CD4-positive, alpha-beta T cell (primary cell): Measurements from ENCODE around the gene SLC22A6. TPM values are rescaled to one million over a fixed set of nuclear protein-coding genes. Genes with fewer than 3 reads are reported as not detected.

Experiments used
- ATAC-seq: fragments of 200-7000 bp; cut with Tn5 transposase; one replicate; pipeline ENCODE4 v1.10.0; 2022; ENCODE audit warnings: mild to moderate bottlenecking; ENCODE audit not compliant: poor library complexity
- CTCF ChIA-PET: fragments of 350-600 bp; sonication (Branson Sonifier 250); formaldehyde crosslinking; loops from one replicate; lab custom pipeline; 2021; ENCODE audit warnings: antibody characterized with exemption, inconsistent platforms; lab: Charles Lee
- POLR2A ChIA-PET: fragments of 350-600 bp; sonication (Branson Sonifier 250); formaldehyde crosslinking; loops from one replicate; lab custom pipeline; 2021; ENCODE audit warnings: antibody characterized with exemption, inconsistent platforms; lab: Charles Lee
- DNase-seq, 14 experiments: peaks; one replicate each; pipeline ENCODE4 v3.0.0-alpha.2; 2013 to 2020; ENCODE audit warnings: mixed read lengths in 2 of 14
- H3K27ac ChIP-seq, 2 donors: one replicate each; pipeline versions ENCODE4 v1.5.1 to v1.7.0; 2013; ENCODE audit warnings: low read length in 2 of 2, low read depth in 1 of 2, mild to moderate bottlenecking in 1 of 2
- H3K27me3 ChIP-seq, 2 experiments: 1 replicate in 1 of 2; 2 replicates in 1 of 2; pipeline versions ENCODE4 v1.6.1 to v1.7.0; 2013; ENCODE audit warnings: low read length in 2 of 2, control low read depth in 1 of 2, mild to moderate bottlenecking in 1 of 2, moderate library complexity in 1 of 2; ENCODE audit not compliant: insufficient read depth in 2 of 2, control insufficient read depth in 1 of 2
- H3K36me3 ChIP-seq: one replicate; pipeline ENCODE4 v1.6.1; 2013; ENCODE audit warnings: low read length, control low read depth; ENCODE audit not compliant: insufficient read depth
- H3K4me1 ChIP-seq: one replicate; pipeline ENCODE4 v1.6.1; 2013; ENCODE audit warnings: low read length, control low read depth; ENCODE audit not compliant: insufficient read depth
- H3K4me3 ChIP-seq: one replicate; pipeline ENCODE4 v1.5.1; 2013; ENCODE audit warnings: mild to moderate bottlenecking, low read length, moderate library complexity
- H3K9me3 ChIP-seq, 2 experiments: 1 replicate in 1 of 2; 2 replicates in 1 of 2; pipeline versions ENCODE4 v1.6.1 to v1.7.0; 2013; ENCODE audit warnings: low read length in 2 of 2, mild to moderate bottlenecking in 2 of 2, control low read depth in 1 of 2, moderate library complexity in 1 of 2; ENCODE audit not compliant: control insufficient read depth in 1 of 2, insufficient read depth in 1 of 2
- H3K27ac Mint-ChIP-seq: one replicate; pipeline ENCODE4 v1.8.0; 2020; ENCODE audit warnings: mixed read lengths
- H3K27me3 Mint-ChIP-seq: one replicate; pipeline ENCODE4 v1.8.0; 2021; ENCODE audit warnings: mixed read lengths
- H3K36me3 Mint-ChIP-seq: one replicate; pipeline ENCODE4 v1.8.0; 2021; ENCODE audit warnings: low read depth, mixed read lengths
- H3K4me1 Mint-ChIP-seq: one replicate; pipeline ENCODE4 v1.8.0; 2021; ENCODE audit warnings: low read depth, mixed read lengths
- H3K4me3 Mint-ChIP-seq: one replicate; pipeline ENCODE4 v1.8.0; 2020; ENCODE audit warnings: mild to moderate bottlenecking, mixed read lengths
- H3K9me3 Mint-ChIP-seq: one replicate; pipeline ENCODE4 v1.8.0; 2020; ENCODE audit warnings: mixed read lengths
- CTCF ChIP-seq: fragments of 200-600 bp; IDR thresholded peaks from one replicate; pipeline ENCODE4 v1.8.0; 2022; ENCODE audit warnings: antibody characterized with exemption, mild to moderate bottlenecking
- intact Hi-C, 2 experiments: fragments of 100-400 bp; cut with DNase I in 1 of 2; cut with micrococcal nuclease in 1 of 2; formaldehyde crosslinking; loops; one replicate each; pipeline versions ENCODE4 v1.15.1 to v1.9.0; 2023 to 2025; cut with DNase I, micrococcal nuclease
- total RNA-seq, 174 experiments: library from RNA in 2 of 174; stranded (reverse) in 2 of 174; gene quantifications; one replicate each; pipeline ENCODE4 v1.2.3 and lab custom pipeline; 2021 to 2026

SLC22A6 gene
- total RNA-seq, 2 experiments from 2014 or later, result not detected

GRCh38 chr11:62958547-62959421, 26.0 kb downstream of the SLC22A6 start:
- no peaks in the 10 kb centered on the region for H3K9me3 ChIP-seq
- Mint-ChIP-seq H3K4me3 (no peak overlapping the region), H3K27me3 (peaks cover 34% of the 10 kb centered on the region), H3K4me1 (no peaks in the 10 kb centered on the region), H3K36me3 (no peaks in the 10 kb centered on the region), H3K9me3 (no peaks in the 10 kb centered on the region), H3K27ac (no peak overlapping the region)
- DNase-seq (no peak), ATAC-seq (no peak)
- no peaks in the 10 kb centered on the region for H3K4me1 ChIP-seq
- ChIA-PET POLR2A (no interaction called here), CTCF (no interaction called here)
- H3K27ac ChIP-seq, result no peak overlapping the region
- TF ChIP-seq CTCF, result no peak
- intact Hi-C loops, result no loop called here
- peaks cover 0 to 6% of the 10 kb centered on the region in 2 experiments for H3K27me3 ChIP-seq
- H3K36me3 ChIP-seq, result no peaks in the 10 kb centered on the region
- no peak overlapping the region for H3K4me3 ChIP-seq

- TF ChIP-seq CTCF, result no peak
- Mint-ChIP-seq H3K36me3 (no peaks in the 10 kb centered on the region), H3K4me1 (no peaks in the 10 kb centered on the region), H3K27me3 (peaks cover 38% of the 10 kb centered on the region), H3K4me3 (no peak overlapping the region), H3K27ac (no peak overlapping the region), H3K9me3 (no peaks in the 10 kb centered on the region)
- Histone ChIP-seq H3K4me1 (no peaks in the 10 kb centered on the region), H3K4me3 (no peak overlapping the region), H3K27me3 (peaks cover 0 to 6% of the 10 kb centered on the region in 2 experiments), H3K27ac (no peak overlapping the region), H3K36me3 (no peaks in the 10 kb centered on the region), H3K9me3 (no peaks in the 10 kb centered on the region)
- ATAC-seq (no peak), DNase-seq (no peak)
- intact Hi-C loops, result no loop called here
- ChIA-PET POLR2A (no interaction called here), CTCF (no interaction called here)
Observed at GRCh38 chr11:62957147-62957546, 27.6 kb downstream of the SLC22A6 start.

GRCh38 chr11:62954478-62954877, 30.3 kb downstream of the SLC22A6 start:
- ATAC-seq, result no peak
- intact Hi-C loops, result no loop called here
- H3K27me3 ChIP-seq, result peaks cover 0 to 6% of the 10 kb centered on the region in 2 experiments

More at GRCh38 chr11:62954478-62954877, 30.3 kb downstream of the SLC22A6 start:
- no peak for DNase-seq
- H3K4me3 Mint-ChIP-seq, result no peak overlapping the region
- no peak overlapping the region for H3K27ac Mint-ChIP-seq
- H3K9me3 Mint-ChIP-seq, result no peaks in the 10 kb centered on the region
- ChIA-PET CTCF (no interaction called here), POLR2A (no interaction called here)
- H3K27me3 Mint-ChIP-seq, result peaks cover 37% of the 10 kb centered on the region
- Histone ChIP-seq H3K36me3 (no peaks in the 10 kb centered on the region), H3K4me1 (no peaks in the 10 kb centered on the region), H3K27ac (no peak overlapping the region), H3K4me3 (no peak overlapping the region), H3K9me3 (no peaks in the 10 kb centered on the region)
- H3K36me3 Mint-ChIP-seq, result no peaks in the 10 kb centered on the region
- no peak for TF ChIP-seq CTCF
- H3K4me1 Mint-ChIP-seq, result no peaks in the 10 kb centered on the region
